ENCODE measurements around the gene ALG12. TPM values are rescaled to one million over a fixed set of nuclear protein-coding genes. Genes with fewer than 3 reads are reported as not detected.

The ALG12 gene
- total RNA-seq, 1 experiment from 2014 or later = 18.2 TPM

- no peak overlapping the region for H3K27ac Mint-ChIP-seq (ENCODE audit: low read depth, unreplicated experiment)
- POLR2A ChIA-PET = interaction anchor here (0.9 kb wide), 1 partner anchor 11 kb away, joined by 4 read pairs; no protein-coding TSS in a partner anchor
- intact Hi-C loops (cut with micrococcal nuclease) = no loop called here
- H3K27me3 Mint-ChIP-seq (ENCODE audit: insufficient read depth, unreplicated experiment) = no peaks in the 10 kb centered on the region
- CTCF ChIA-PET = no interaction called here
- TF ChIP-seq CTCF (IDR thresholded peaks at IDR 0.05; ENCODE audit: unreplicated experiment) = no peak
- no peaks in the 10 kb centered on the region for H3K4me1 Mint-ChIP-seq (ENCODE audit: insufficient read depth, unreplicated experiment)
- H3K4me3 Mint-ChIP-seq (ENCODE audit: unreplicated experiment) = no peak overlapping the region
- no peak for DNase-seq (ENCODE audit: unreplicated experiment)
- BruUV-seq (replicated peaks) = no TSS peak
- H3K36me3 Mint-ChIP-seq (ENCODE audit: insufficient read depth, unreplicated experiment) = peaks cover 55% of the 10 kb centered on the region
- H3K9me3 Mint-ChIP-seq (ENCODE audit: unreplicated experiment) = no peaks in the 10 kb centered on the region
These were observed 33.0 kb downstream of the ALG12 start for GRCh38 chr22:49885281-49885680.

GRCh38 chr22:49884503-49885260 is 33.6 kb downstream of the ALG12 start:
- no peak for TF ChIP-seq CTCF (IDR thresholded peaks at IDR 0.05; ENCODE audit: unreplicated experiment)
- Mint-ChIP-seq H3K9me3 (ENCODE audit: unreplicated experiment) (no peaks in the 10 kb centered on the region), H3K27ac (ENCODE audit: low read depth, unreplicated experiment) (no peak overlapping the region), H3K27me3 (ENCODE audit: insufficient read depth, unreplicated experiment) (no peaks in the 10 kb centered on the region), H3K4me3 (ENCODE audit: unreplicated experiment) (no peak overlapping the region), H3K36me3 (ENCODE audit: insufficient read depth, unreplicated experiment) (peaks cover 54% of the 10 kb centered on the region), H3K4me1 (ENCODE audit: insufficient read depth, unreplicated experiment) (no peaks in the 10 kb centered on the region)
- CTCF ChIA-PET = no interaction called here
- no TSS peak for BruUV-seq (replicated peaks)
- intact Hi-C loops (cut with micrococcal nuclease) = no loop called here
- DNase-seq (ENCODE audit: unreplicated experiment) = no peak
- POLR2A ChIA-PET = no interaction called here

- DNase-seq (ENCODE audit: unreplicated experiment) = no peak
- intact Hi-C loops (cut with micrococcal nuclease) = no loop called here
- Mint-ChIP-seq H3K9me3 (ENCODE audit: unreplicated experiment) (no peaks in the 10 kb centered on the region), H3K36me3 (ENCODE audit: insufficient read depth, unreplicated experiment) (peaks cover 54% of the 10 kb centered on the region), H3K27ac (ENCODE audit: low read depth, unreplicated experiment) (no peak overlapping the region), H3K4me3 (ENCODE audit: unreplicated experiment) (no peak overlapping the region), H3K4me1 (ENCODE audit: insufficient read depth, unreplicated experiment) (no peaks in the 10 kb centered on the region), H3K27me3 (ENCODE audit: insufficient read depth, unreplicated experiment) (no peaks in the 10 kb centered on the region)
- CTCF ChIA-PET = no interaction called here
- BruUV-seq (replicated peaks) = no TSS peak
- POLR2A ChIA-PET = no interaction called here
- TF ChIP-seq CTCF (IDR thresholded peaks at IDR 0.05; ENCODE audit: unreplicated experiment) = no peak
These were observed 34.2 kb downstream of the ALG12 start for GRCh38 chr22:49884075-49884474.

GRCh38 chr22:49883294-49883640 is 35.0 kb downstream of the ALG12 start:
- intact Hi-C loops (cut with micrococcal nuclease) = no loop called here
- Mint-ChIP-seq H3K36me3 (ENCODE audit: insufficient read depth, unreplicated experiment) (peaks cover 46% of the 10 kb centered on the region), H3K27me3 (ENCODE audit: insufficient read depth, unreplicated experiment) (no peaks in the 10 kb centered on the region), H3K9me3 (ENCODE audit: unreplicated experiment) (no peaks in the 10 kb centered on the region), H3K4me3 (ENCODE audit: unreplicated experiment) (no peak overlapping the region), H3K4me1 (ENCODE audit: insufficient read depth, unreplicated experiment) (no peaks in the 10 kb centered on the region), H3K27ac (ENCODE audit: low read depth, unreplicated experiment) (no peak overlapping the region)
- no peak for TF ChIP-seq CTCF (IDR thresholded peaks at IDR 0.05; ENCODE audit: unreplicated experiment)
- POLR2A ChIA-PET = no interaction called here
- DNase-seq (ENCODE audit: unreplicated experiment) = no peak
- BruUV-seq (replicated peaks) = no TSS peak
- CTCF ChIA-PET = no interaction called here

All from MCF 10A (cell line).